NCI-H1694 (cell line): ENCODE data around the gene CDKN2B.

Source experiments
- DNase-seq: peaks from one replicate; lab custom pipeline; 2025; lab: John Stamatoyannopoulos, UW

The CDKN2B gene

DNA sequence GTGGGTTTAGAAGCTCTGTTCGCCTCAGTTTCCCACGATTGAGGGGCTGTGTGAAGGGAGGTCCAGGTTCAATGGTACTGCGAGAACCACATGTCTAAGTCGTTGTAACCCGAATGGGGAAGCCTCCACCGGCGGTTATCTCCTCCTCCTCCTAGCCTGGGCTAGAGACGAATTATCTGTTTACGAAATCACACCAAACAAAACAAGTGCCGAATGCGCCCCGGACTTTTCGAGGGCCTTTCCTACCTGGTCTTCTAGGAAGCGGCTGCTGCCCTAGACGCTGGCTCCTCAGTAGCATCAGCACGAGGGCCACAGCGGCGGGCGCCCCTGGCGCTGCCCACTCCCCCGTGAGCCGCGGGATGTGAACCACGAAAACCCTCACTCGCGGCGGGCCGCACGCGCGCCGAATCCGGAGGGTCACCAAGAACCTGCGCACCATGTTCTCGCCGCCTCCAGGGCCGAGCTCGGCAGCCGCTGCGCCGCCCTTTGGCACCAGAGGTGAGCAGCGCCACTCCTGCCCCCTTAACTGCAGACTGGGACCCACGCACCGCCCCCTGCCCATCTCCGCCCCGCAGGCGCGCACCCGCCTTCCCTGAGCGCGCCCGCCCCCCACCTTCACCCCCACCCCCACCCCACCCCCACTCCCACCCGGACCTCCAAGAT, 15.1 kb downstream of the CDKN2B start, which contains the start of gene CDKN2A:
TSS of gene CDKN2A (minus strand) at position 500 of the 663 bp plus-strand sequence.
- DNase-seq, result no peak

DNA sequence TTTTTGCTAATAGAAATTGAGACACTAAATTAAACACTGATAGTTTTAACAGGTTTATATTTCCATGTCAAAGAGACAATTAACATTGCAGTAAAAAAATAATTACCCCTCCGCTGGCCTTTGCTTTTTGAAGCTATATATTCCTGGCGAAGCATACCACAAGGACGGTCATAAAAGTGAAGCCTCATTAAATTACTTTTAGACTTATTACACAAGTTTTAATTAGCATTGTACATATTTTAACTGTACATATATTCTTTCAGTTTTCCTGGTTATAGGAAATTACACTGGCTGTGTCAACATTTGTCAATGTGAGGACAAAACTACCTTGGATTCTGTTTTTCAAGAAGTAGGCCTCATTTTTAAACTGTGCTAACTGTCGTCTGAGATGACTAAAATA, 16.1 kb downstream of the CDKN2B start:
- no peak for DNase-seq

DNA sequence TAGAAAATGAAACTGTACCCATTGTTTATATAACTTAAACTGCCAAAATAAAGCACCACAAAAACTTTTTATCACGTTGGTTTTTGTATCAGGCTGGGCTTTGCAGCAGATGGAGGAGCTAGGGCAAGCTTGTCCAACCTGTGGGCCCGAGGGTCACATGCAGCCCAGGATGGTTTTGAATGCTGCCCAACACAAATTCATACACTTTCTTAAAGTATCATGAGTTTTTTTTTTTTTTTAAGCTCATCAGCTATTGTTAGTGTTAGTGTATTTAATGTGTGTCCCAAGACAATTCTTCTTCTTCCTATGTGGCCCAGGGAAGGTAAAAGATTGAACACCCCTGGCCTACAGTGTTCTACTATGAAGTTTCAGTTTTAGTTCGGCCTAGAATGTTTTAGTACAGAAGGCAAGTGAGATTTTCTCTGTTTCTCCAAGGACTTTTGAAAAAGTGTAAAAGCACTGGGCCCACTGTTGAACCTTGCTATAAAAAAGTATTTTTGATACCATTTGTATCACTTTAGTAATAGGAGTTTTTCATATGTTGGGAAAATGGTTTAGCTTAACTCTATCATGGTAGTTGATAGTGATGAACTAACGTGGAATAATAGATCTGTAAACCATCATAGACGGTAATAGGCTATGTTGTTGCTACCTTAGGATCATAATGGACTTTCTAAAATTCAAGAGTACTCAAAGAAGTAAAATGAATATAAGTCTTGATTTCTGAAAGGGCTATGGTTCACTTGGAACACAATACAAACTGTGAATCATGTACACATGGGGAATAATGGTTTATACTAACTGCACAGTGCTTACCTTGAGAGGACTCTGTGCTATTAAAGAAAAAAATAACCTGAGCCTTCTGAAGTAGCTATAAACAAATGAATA, 17.8 kb downstream of the CDKN2B start:
- no peak for DNase-seq

DNA sequence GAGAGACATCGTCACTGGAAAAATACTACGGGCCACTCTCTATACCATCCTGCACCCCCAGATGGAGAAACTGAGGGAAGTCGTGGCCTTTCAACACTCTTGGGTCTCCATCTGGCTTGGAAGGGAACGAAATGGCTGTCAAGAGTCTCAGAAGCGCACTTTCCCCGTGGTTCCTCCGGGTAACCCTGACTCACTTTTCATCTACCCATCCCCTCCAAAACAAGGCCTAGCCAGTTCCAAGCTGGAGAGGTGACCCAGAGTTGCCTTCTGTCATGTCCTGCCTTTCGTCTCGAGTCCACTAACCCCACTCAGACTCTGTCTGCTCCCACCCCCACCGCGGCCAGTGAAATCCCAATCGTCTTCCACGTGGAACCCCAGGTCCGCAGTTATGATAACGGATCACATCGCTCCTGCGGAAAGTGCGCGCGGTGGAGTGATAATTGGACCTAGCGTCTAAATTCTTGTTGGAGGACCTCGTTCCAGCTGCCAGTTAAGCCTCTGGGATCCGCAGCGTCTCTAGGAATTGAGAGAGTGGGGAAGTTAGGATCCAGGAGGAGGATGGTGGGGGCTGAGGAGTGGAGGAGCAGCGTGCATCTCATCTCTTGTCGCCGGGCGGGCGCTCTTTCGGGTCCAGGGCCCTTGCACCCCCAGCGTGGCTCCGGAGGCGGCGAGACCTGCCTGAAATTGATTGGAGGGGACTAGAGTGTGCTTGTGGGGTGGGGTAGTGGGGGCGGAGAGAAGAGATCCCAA, 19.5 kb downstream of the CDKN2B start:
- DNase-seq, result no peak

DNA sequence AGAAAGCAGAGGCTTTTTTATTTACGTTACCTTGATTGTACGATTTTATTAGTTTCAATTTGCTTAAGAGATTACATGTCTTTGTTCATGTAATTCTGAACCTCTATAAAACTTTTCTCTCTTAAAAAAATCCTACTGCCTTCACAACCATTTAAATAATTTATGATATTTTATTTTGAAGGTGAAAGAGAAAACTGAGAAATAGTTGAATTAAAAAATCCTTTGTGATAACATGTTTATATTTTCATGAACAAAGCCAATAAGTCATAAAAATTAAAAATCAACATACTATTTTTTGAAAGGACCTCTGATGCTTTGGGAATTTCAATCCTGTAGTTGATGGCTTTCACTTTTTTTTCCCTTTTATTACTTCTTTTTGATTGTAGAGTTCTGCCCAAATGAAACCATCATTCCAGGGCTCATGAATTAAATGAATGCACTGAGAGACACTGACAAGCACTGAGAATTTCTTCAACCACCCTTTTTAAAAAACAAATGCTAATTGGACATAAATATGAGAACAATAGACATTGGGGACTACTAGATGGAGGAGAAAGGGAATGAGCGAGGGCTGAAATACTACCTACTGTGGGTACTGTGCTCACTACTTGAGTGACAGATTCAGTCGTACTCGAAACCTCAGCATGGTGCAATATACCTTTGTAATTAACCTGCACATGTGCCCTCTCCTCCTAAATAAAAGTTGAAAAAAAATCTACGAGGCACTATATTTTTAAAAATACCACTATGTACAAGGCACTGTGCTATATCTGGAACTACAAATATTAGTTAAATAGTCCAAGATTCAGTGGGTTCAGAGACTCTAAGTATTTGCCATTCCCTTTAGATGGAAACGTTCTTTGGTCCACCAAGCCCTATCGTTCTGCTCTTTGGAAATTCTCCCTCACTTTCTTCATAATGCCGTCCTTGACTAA, 20.8 kb downstream of the CDKN2B start:
- DNase-seq, result no peak

DNA sequence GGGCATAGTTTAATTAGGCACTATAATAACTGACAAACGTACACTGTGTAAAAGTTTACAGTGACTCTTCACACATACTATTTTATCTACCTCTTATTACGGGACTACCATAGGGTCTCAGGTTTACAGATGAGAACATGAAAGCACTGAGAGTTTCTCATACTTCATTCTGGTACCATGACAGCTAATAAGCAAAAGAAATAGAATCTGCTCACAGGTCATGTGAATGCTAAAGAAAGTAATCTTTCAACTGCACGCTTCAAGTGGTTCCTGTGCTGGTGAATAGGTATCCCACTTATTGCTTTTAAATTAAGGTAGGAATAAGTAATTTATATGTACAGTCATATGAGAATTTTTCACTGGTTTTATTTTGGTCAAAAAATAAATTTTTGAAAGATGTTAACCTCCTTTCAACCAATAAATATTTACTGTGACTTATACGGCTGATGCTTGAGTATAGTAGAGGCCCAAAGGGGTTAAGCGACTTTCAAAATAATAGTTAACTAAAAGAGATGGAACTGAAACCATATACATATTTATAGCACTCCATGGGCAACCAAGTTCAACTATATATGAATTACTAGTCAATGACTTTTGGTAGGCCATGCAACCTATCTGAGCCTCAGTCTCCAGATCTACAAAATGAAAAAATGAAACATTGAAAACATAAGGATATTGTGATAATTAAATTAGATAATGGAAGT, 23.0 kb downstream of the CDKN2B start:
- DNase-seq, result no peak

DNA sequence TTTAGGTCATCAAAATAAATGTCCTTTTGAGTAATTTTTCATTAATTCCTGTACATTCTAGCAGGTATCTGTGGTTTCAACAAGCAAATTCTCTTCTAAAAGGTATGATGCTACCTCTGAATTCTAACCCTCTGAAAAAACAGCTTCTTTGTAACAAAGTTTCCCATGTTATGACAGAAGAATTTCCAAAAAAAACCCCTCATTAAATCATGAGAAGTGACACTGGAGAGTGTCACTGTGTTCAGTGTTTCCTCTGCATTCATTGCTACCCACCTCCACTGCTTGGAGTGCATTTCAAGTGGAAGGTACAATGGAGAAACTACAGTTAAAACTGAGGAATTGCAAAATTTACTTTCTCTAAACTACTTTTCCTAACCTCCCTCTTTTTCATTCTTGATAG, 25.0 kb downstream of the CDKN2B start:
- no peak for DNase-seq

DNA sequence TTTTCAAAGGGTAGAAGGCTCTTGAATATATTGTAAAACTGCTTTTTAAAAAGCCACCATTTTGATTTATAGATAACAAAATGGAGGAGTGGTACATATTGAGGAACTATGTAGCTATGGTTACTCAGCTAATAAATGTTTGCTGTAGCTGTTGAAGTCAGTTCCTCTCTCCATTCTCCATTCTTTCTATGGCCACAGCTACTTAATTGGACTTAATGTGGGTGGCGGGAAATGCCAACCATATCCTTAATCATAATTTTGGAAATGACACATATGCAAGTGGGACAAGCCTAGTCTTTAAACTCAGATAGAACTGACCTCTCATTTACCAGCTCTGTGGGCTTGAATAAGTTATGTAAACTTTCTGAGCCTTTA, 25.6 kb downstream of the CDKN2B start:
- DNase-seq, result no peak

DNA sequence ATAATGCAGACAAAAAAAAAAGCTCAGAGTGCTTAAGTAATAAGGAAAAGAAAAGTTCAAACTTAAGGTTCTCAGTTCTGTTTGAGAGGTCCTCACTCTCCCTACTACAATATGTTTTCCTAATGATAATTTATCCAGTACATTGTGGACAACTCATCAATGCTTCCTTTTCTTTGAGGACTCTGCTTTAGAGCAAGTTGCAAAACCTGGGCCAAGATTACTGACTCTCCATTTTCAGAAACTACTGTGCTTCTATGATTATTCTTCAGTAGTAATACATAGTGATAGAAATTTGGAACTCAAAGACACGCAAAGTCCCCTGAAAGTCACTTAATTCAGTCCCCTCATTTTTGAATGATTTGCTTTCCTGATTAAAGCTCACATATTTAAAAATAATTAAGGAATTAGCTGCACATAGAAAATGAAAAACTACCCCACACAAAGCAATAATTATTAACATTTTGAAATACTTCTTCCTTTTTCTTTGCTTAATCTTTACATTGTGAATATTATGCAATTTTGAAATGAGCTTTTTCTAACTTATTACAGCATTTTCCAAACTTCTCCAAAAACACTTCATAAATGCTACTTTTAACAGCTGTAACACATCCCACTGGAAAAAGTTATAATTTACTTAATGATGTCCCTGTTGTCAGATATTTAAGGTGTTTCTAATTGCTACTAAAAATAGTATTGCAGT, 26.1 kb downstream of the CDKN2B start:
- no peak for DNase-seq

DNA sequence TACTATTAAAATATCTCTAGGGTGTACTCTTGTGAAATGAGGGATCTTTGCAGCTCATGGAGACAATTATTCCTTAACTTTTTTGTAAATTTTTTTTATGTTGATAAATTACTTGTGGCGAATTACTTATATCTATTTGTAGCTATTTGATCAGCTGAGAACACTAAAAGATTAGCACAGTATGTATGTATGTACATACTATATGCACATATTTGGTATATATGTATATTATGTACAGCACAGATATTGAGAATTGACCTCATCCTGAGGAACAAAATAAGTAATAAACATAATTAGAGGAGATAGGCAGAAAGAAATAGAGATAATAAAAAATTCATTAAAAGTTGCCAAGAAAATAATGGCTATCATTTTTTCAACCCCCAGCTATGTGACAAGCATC, 26.7 kb downstream of the CDKN2B start:
- DNase-seq, result no peak

DNA sequence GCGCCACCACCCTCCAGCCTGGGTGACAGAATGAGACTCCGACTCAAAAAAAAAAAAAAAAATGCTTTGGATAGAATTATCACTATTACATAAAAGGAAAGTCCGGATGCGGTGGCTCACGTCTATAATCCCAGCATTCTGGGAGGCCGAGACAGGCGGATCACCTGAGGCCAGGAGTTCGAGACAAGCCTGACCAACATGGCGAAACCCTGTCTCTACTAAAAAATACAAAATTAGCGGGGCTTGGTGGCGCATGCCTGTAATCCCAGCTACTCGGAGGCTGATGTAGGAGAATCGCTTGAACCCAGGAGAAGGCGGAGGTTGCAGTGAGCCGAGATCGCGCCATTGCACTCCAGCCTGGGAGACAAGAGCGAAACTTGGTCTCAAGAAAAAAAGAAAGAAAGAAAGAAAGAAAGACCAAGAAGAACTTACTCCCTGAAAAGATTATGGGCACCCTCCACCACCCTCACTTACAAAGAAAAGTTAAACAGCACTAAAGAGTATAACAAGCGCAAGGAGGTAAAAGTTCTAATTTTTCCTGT, 32.7 kb downstream of the CDKN2B start:
- DNase-seq, result no peak

DNA sequence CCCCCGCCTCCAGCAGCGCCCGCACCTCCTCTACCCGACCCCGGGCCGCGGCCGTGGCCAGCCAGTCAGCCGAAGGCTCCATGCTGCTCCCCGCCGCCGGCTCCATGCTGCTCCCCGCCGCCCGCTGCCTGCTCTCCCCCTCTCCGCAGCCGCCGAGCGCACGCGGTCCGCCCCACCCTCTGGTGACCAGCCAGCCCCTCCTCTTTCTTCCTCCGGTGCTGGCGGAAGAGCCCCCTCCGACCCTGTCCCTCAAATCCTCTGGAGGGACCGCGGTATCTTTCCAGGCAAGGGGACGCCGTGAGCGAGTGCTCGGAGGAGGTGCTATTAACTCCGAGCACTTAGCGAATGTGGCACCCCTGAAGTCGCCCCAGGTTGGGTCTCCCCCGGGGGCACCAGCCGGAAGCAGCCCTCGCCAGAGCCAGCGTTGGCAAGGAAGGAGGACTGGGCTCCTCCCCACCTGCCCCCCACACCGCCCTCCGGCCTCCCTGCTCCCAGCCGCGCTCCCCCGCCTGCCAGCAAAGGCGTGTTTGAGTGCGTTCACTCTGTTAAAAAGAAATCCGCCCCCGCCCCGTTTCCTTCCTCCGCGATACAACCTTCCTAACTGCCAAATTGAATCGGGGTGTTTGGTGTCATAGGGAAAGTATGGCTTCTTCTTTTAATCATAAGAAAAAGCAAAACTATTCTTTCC, 34.2 kb downstream of the CDKN2B start:
- peak; percentile 71 for DNase-seq

DNA sequence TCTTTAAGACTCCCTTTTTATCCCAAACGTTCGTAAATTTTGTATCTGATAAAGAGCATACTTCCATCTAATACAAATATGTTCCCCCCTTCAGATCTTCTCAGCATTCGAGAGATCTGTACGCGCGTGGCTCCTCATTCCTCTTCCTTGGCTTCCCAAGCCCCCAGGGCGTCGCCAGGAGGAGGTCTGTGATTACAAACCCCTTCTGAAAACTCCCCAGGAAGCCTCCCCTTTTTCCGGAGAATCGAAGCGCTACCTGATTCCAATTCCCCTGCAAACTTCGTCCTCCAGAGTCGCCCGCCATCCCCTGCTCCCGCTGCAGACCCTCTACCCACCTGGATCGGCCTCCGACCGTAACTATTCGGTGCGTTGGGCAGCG, 34.8 kb downstream of the CDKN2B start:
- peak; percentile 31 for DNase-seq

DNA sequence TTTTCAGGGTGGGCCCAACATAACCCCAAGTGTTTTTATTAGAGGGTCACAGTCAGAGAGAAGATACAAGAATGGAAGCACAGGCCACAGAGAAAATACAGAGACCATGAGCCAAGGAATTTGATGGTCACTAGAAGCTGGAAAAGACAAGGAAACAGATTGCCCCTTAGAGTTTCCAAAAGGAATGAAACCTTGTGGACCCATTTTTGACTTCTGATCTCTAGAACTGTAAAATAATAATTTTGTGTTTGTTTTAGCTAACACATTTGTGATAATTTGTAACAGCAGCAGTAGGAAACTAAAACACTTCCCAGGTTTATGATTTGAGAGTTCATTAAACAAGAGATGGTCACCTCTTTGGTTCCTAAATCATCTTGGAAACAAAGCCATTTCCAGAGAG, 36.7 kb downstream of the CDKN2B start:
- no peak for DNase-seq

DNA sequence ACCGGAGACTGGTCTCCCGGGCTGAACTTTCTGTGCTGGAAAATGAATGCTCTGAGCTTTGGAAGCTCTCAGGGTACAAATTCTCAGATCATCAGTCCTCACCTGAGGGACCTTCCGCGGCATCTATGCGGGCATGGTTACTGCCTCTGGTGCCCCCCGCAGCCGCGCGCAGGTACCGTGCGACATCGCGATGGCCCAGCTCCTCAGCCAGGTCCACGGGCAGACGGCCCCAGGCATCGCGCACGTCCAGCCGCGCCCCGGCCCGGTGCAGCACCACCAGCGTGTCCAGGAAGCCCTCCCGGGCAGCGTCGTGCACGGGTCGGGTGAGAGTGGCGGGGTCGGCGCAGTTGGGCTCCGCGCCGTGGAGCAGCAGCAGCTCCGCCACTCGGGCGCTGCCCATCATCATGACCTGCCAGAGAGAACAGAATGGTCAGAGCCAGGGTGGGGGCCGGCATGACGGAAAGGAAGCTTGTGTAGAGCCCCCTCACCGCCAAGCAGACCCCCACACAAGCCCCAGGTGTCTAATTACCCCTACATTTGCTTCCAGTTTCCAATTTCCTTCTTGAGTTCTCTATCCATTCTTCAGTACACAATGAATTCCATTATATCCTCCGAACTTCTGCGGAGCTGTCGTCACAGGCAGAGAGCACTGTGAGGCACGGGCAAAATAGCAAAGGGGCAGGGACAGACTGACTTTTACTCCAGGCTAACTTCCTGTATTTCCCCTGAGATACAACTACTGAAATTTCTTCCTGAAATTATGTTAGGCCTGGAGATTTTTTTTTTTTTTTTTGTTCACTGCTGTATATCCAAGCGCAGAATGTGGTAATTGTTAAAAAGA, 38.1 kb downstream of the CDKN2B start:
- no peak for DNase-seq

DNA sequence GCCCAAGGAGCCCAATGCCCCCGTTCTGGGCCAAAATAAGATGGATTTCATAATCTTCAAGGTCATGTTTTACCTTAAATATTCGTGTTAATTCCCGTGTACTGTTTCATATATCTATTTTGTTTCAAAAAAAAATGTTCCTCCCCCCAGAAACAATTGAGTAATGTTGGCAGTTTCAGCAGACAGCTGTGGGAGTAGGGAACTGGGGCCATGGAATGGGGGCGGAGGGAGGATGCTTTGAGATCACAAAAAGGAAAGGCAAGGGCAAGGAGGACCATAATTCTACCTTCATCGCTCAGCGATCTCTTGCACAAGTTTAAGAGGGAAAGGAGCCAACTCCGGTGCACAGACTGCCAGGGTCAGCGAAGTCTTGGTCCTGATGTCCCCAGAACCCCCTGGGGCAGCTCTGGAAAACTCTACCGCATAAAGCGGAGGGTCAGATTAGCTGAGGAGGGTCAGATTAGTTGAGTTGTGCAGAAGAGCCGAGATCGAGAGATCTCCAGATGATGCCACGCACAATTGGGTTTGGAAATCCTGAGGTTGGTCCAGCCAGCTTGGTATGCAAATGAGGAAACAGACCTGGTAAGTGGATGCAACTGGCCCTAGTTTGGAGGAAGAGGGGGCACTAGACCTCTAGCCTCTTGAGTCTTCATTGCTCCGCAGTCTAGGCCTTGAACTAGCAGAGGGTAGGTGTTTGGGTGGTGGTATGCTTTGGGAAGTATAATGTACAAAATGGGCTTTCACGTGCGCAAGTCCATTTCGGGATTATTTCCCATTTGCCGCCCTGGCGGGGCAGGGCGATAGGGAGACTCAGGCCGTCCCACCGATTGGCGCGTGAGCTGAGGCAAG, 38.9 kb downstream of the CDKN2B start:
- no peak for DNase-seq
